ENCODE measurements around the gene CDK5R1. TPM values are rescaled to one million over a fixed set of nuclear protein-coding genes. Genes with fewer than 3 reads are reported as not detected.

The CDK5R1 gene
- polyA plus RNA-seq, 1 donor (not counting 4 experiments of a cell fraction or from before 2014, with no cell fraction given), result 2.9 TPM

GRCh38 chr17:32498391-32498790 is 11.6 kb downstream of the CDK5R1 start:
- no peak overlapping the region for H3K4me2 ChIP-seq (ENCODE audit: control insufficient read depth, extremely low read depth, insufficient read depth, low read depth, low read length)
- H3K4me3 ChIP-seq (ENCODE audit: control insufficient read depth in 2 of 3, extremely low read depth in 1 of 3, insufficient read depth in 2 of 3, low read depth in 1 of 3, low read length in 3 of 3), result no peak overlapping the region
- no peak overlapping the region for H2AFZ ChIP-seq (ENCODE audit: control insufficient read depth, low read length)
- H3K79me2 ChIP-seq (ENCODE audit: control insufficient read depth, insufficient read depth, low read length), result no peaks in the 10 kb centered on the region
- H3K9me3 ChIP-seq (ENCODE audit: control insufficient read depth, low read depth, low read length), result no peaks in the 10 kb centered on the region
- DNase-seq (ENCODE audit: low read depth, low spot score) (no peak), FAIRE-seq (no peak)
- peak overlapping the region; percentile 89 for H3K27ac ChIP-seq (ENCODE audit: control insufficient read depth, insufficient read depth, low read length)
- H3K9ac ChIP-seq (ENCODE audit: control insufficient read depth, extremely low read depth, insufficient read depth, low read length), result no peak overlapping the region
- no peaks in the 10 kb centered on the region for H3K27me3 ChIP-seq (ENCODE audit: control insufficient read depth, extremely low read depth, insufficient read depth, low read length)
- dilution Hi-C loops (cut with MboI; ENCODE audit: extremely low pct_ligation_motif_present, low sequenced_read_pairs), result no loop called here
- TF ChIP-seq EZH2 (IDR thresholded peaks at IDR 0.05; ENCODE audit: low read length) (no peak), CTCF (optimal IDR thresholded peaks at IDR 0.05 in 1 of 3, IDR thresholded peaks at IDR 0.05 in 1 of 3, conservative IDR thresholded peaks at IDR 0.05 in 1 of 3; ENCODE audit: extremely low read depth in 1 of 3, insufficient read depth in 2 of 3, low read length in 3 of 3) (no peak)
- H3K36me3 ChIP-seq (ENCODE audit: control insufficient read depth in 2 of 2, extremely low read depth in 1 of 2, insufficient read depth in 2 of 2, low read length in 2 of 2), result no peaks in the 10 kb centered on the region
- H3K4me1 ChIP-seq (ENCODE audit: control insufficient read depth, extremely low read depth, insufficient read depth, low read length), result peaks cover 33% of the 10 kb centered on the region
- no peaks in the 10 kb centered on the region for H4K20me1 ChIP-seq (ENCODE audit: control insufficient read depth, extremely low read depth, insufficient read depth, low read length)
- H3K9me1 ChIP-seq (ENCODE audit: control insufficient read depth, extremely low read depth, insufficient read depth, low read length), result no peaks in the 10 kb centered on the region

GRCh38 chr17:32502013-32502412 is 15.2 kb downstream of the CDK5R1 start:
- Histone ChIP-seq H3K27me3 (ENCODE audit: control insufficient read depth, extremely low read depth, insufficient read depth, low read length) (no peaks in the 10 kb centered on the region), H3K36me3 (ENCODE audit: control insufficient read depth in 2 of 2, extremely low read depth in 1 of 2, insufficient read depth in 2 of 2, low read length in 2 of 2) (no peaks in the 10 kb centered on the region), H3K9me3 (ENCODE audit: control insufficient read depth, low read depth, low read length) (no peaks in the 10 kb centered on the region), H3K4me3 (ENCODE audit: control insufficient read depth in 2 of 3, extremely low read depth in 1 of 3, insufficient read depth in 2 of 3, low read depth in 1 of 3, low read length in 3 of 3) (no peak overlapping the region), H3K27ac (ENCODE audit: control insufficient read depth, insufficient read depth, low read length) (no peak overlapping the region), H3K9ac (ENCODE audit: control insufficient read depth, extremely low read depth, insufficient read depth, low read length) (no peak overlapping the region), H3K4me1 (ENCODE audit: control insufficient read depth, extremely low read depth, insufficient read depth, low read length) (peaks cover 32% of the 10 kb centered on the region), H4K20me1 (ENCODE audit: control insufficient read depth, extremely low read depth, insufficient read depth, low read length) (no peaks in the 10 kb centered on the region), H3K4me2 (ENCODE audit: control insufficient read depth, extremely low read depth, insufficient read depth, low read depth, low read length) (no peak overlapping the region), H3K79me2 (ENCODE audit: control insufficient read depth, insufficient read depth, low read length) (no peaks in the 10 kb centered on the region), H3K9me1 (ENCODE audit: control insufficient read depth, extremely low read depth, insufficient read depth, low read length) (no peaks in the 10 kb centered on the region), H2AFZ (ENCODE audit: control insufficient read depth, low read length) (no peak overlapping the region)
- FAIRE-seq, result no peak
- no peak for DNase-seq (ENCODE audit: low read depth, low spot score)
- dilution Hi-C loops (cut with MboI; ENCODE audit: extremely low pct_ligation_motif_present, low sequenced_read_pairs), result no loop called here
- no peak for TF ChIP-seq CTCF (optimal IDR thresholded peaks at IDR 0.05 in 1 of 3, IDR thresholded peaks at IDR 0.05 in 1 of 3, conservative IDR thresholded peaks at IDR 0.05 in 1 of 3; ENCODE audit: extremely low read depth in 1 of 3, insufficient read depth in 2 of 3, low read length in 3 of 3)
- TF ChIP-seq EZH2 (IDR thresholded peaks at IDR 0.05; ENCODE audit: low read length), result no peak

Measured in keratinocyte (primary cell).